Panc1 (cell line): ENCODE measurements around the gene CHMP4A. TPM values are rescaled to one million over a fixed set of nuclear protein-coding genes. Genes with fewer than 3 reads are reported as not detected.

Source experiments
- ATAC-seq: fragments of 200-7000 bp; cut with Tn5 transposase; 2 replicates; pipeline ENCODE4 v1.9.1; 2020; ENCODE audit warnings: mild to moderate bottlenecking, moderate library complexity
- BruUV-seq: library from RNA; stranded (reverse); fragments of 400-500 nt; replicated peaks from 2 replicates; lab custom pipeline; 2021; lab: Mats Ljungman, UMichigan
- CTCF ChIA-PET: fragments of 300-600 bp; sonication (Branson Sonifier 250); formaldehyde crosslinking; loops from one replicate; lab custom pipeline; 2022; ENCODE audit warnings: antibody characterized with exemption; lab: Charles Lee
- POLR2A ChIA-PET: fragments of 300-600 bp; sonication (Branson Sonifier 250); formaldehyde crosslinking; loops from one replicate; lab custom pipeline; 2022; ENCODE audit warnings: antibody characterized with exemption; lab: Charles Lee
- DNase-seq: peaks from one replicate; pipeline ENCODE4 v3.0.0-alpha.2; 2010; ENCODE audit warnings: low read depth, low spot score
- H3K27ac ChIP-seq: 2 replicates; pipeline ENCODE4 v1.5.1; 2011; ENCODE audit warnings: mild to moderate bottlenecking, low read length, inconsistent platforms
- H3K27me3 ChIP-seq: fragments of 200-500 bp; sonication (Bioruptor generic); 2 replicates; pipeline ENCODE4 v1.6.0; 2014; ENCODE audit warnings: low read length, inconsistent platforms; ENCODE audit not compliant: control insufficient read depth, insufficient read depth
- H3K36me3 ChIP-seq: fragments of 200-500 bp; sonication (Bioruptor generic); 2 replicates; pipeline ENCODE4 v1.5.1; 2014; ENCODE audit warnings: inconsistent platforms, mild to moderate bottlenecking, low read length, moderate library complexity; ENCODE audit not compliant: control insufficient read depth, insufficient read depth
- H3K4me1 ChIP-seq: 2 replicates; pipeline ENCODE4 v1.5.1; 2011; ENCODE audit warnings: inconsistent platforms, mild to moderate bottlenecking, low read length, moderate library complexity; ENCODE audit not compliant: control insufficient read depth, insufficient read depth
- H3K4me3 ChIP-seq, 2 experiments: 2 replicates each; pipeline ENCODE4 v1.5.1; 2011 to 2012; ENCODE audit warnings: low read depth in 2 of 2, low read length in 2 of 2, mild to moderate bottlenecking in 2 of 2, inconsistent platforms in 1 of 2, moderate library complexity in 1 of 2
- H3K9me3 ChIP-seq: fragments of 200-500 bp; sonication (Bioruptor generic); 2 replicates; pipeline ENCODE4 v1.5.1; 2014; ENCODE audit warnings: low read depth, mild to moderate bottlenecking, inconsistent platforms, low read length, moderate library complexity; ENCODE audit not compliant: control insufficient read depth, insufficient read depth
- CTCF ChIP-seq: fragments of 450-650 bp; IDR thresholded peaks from 2 replicates; pipeline ENCODE4 v1.5.1; 2017; ENCODE audit warnings: mild to moderate bottlenecking
- POLR2AphosphoS5 ChIP-seq: IDR thresholded peaks from 2 replicates; pipeline ENCODE4 v1.6.1; 2012; ENCODE audit warnings: mild to moderate bottlenecking, low read depth, low read length, moderate library complexity
- REST ChIP-seq, 2 experiments: IDR thresholded peaks; 2 replicates each; pipeline ENCODE4 v1.6.1; 2011 to 2012; ENCODE audit warnings: low read depth in 2 of 2, control low read depth in 1 of 2, low read length in 1 of 2, mild to moderate bottlenecking in 1 of 2, moderate library complexity in 1 of 2; ENCODE audit not compliant: insufficient read depth in 1 of 2
- SIN3A ChIP-seq: IDR thresholded peaks from 2 replicates; pipeline ENCODE4 v1.6.1; 2012; ENCODE audit warnings: low read depth, mild to moderate bottlenecking, low read length, moderate library complexity, borderline replicate concordance; ENCODE audit not compliant: insufficient read depth
- TCF7L2 ChIP-seq: IDR thresholded peaks from 2 replicates; pipeline ENCODE4 v1.6.1; 2011; ENCODE audit warnings: mild to moderate bottlenecking, low read depth, low read length, inconsistent platforms
- in situ Hi-C: cut with HindIII; loops from 2 replicates; pipeline ENCODE4 v1.10.0; 2016; ENCODE audit warnings: low sequenced_read_pairs, low pct_unique_long_range_greater_than_20kb
- intact Hi-C: fragments of 100-400 bp; cut with micrococcal nuclease; formaldehyde crosslinking; loops from one replicate; pipeline ENCODE4 v1.10.0; 2022; ENCODE audit not compliant: unreplicated experiment
- total RNA-seq: library from RNA; stranded (reverse); gene quantifications from one replicate; pipeline ENCODE4 v1.2.1, GENCODE V29; 2021; ENCODE audit not compliant: unreplicated experiment

Gene CHMP4A
- total RNA-seq, 1 experiment from 2014 or later, result 42.4 TPM

GRCh38 chr14:24213866-24214662, 776 bp upstream of the CHMP4A start:
- ChIA-PET POLR2A (interaction anchor here (0.7 kb wide), 1 partner anchor 26 kb away, joined by 9 read pairs; no protein-coding TSS in a partner anchor), CTCF (interaction anchor here (0.7 to 1.5 kb wide), 4 partner anchors 13 to 156 kb away, joined by 4 to 9 read pairs (median 4); partner anchors contain the start of gene TINF2)
- H3K4me3 ChIP-seq, result peak overlapping the region; percentile 72 to 84
- H3K27ac ChIP-seq, result peak overlapping the region; percentile 96
- no peaks in the 10 kb centered on the region for H3K27me3 ChIP-seq
- no peaks in the 10 kb centered on the region for H3K9me3 ChIP-seq
- intact Hi-C loops (no loop called here), in situ Hi-C loops (no loop called here)
- TF ChIP-seq TCF7L2 (no peak), SIN3A (no peak), POLR2AphosphoS5 (no peak), CTCF (no peak; the same call in 1 of the 2 replicates), REST (IDR thresholded peaks at IDR 0.05; ENCODE audit: insufficient read depth in 1 of 2, low read depth in 2 of 2, low read length in 1 of 2) (no peak)
- ATAC-seq (no peak), DNase-seq (no peak)
- BruUV-seq, result no TSS peak
- H3K4me1 ChIP-seq, result peaks cover 9% of the 10 kb centered on the region
- peaks cover 5% of the 10 kb centered on the region for H3K36me3 ChIP-seq

- Histone ChIP-seq H3K27ac (no peak overlapping the region), H3K4me3 (no peak overlapping the region), H3K27me3 (no peaks in the 10 kb centered on the region), H3K4me1 (peaks cover 9% of the 10 kb centered on the region), H3K9me3 (no peaks in the 10 kb centered on the region), H3K36me3 (peaks cover 2% of the 10 kb centered on the region; the same call in 1 of the 2 replicates)
- no peak for TF ChIP-seq CTCF
- no peak for TF ChIP-seq POLR2AphosphoS5
- no peak for TF ChIP-seq TCF7L2
- TF ChIP-seq SIN3A, result no peak
- TF ChIP-seq REST (IDR thresholded peaks at IDR 0.05; ENCODE audit: insufficient read depth in 1 of 2, low read depth in 2 of 2, low read length in 1 of 2), result no peak
- in situ Hi-C loops (no loop called here), intact Hi-C loops (no loop called here)
- ChIA-PET CTCF (no interaction called here), POLR2A (no interaction called here)
- DNase-seq (no peak), ATAC-seq (no peak)
- no TSS peak for BruUV-seq
Measured at GRCh38 chr14:24211311-24211710, 2.0 kb downstream of the CHMP4A start.
